NT2/D1 (cell line): Measurements from ENCODE around the gene SAMD14.

ENCODE experiments used
- DNase-seq: peaks from one replicate; pipeline ENCODE4 v3.0.0-alpha.2; 2011; ENCODE audit warnings: low read depth, low spot score
- H3K27me3 ChIP-seq: 2 replicates; pipeline ENCODE4 v1.6.0; 2011; ENCODE audit warnings: mild to moderate bottlenecking; ENCODE audit not compliant: insufficient read length, insufficient read depth
- H3K36me3 ChIP-seq: 2 replicates; pipeline ENCODE4 v1.6.1; 2011; ENCODE audit warnings: mild to moderate bottlenecking, low read length, mixed read lengths; ENCODE audit not compliant: insufficient read depth, insufficient read length
- H3K4me1 ChIP-seq: 2 replicates; pipeline ENCODE4 v1.5.1; 2011; ENCODE audit not compliant: insufficient read depth, insufficient read length
- H3K4me3 ChIP-seq: 2 replicates; pipeline ENCODE4 v1.5.1; 2011; ENCODE audit warnings: low read depth; ENCODE audit not compliant: insufficient read length
- H3K9ac ChIP-seq: 2 replicates; pipeline ENCODE4 v1.6.0; 2011; ENCODE audit warnings: low read depth; ENCODE audit not compliant: insufficient read length
- H3K9me3 ChIP-seq: 2 replicates; pipeline ENCODE4 v1.5.1; 2011; ENCODE audit warnings: mild to moderate bottlenecking, low read length; ENCODE audit not compliant: insufficient read depth
- SUZ12 ChIP-seq: IDR thresholded peaks from 2 replicates; pipeline ENCODE4 v1.6.1; 2011; ENCODE audit not compliant: insufficient read length, insufficient read depth; ENCODE audit errors: extremely low read depth
- YY1 ChIP-seq: IDR thresholded peaks from 2 replicates; pipeline ENCODE4 v1.6.1; 2011; ENCODE audit not compliant: insufficient read length, insufficient read depth
- ZNF274 ChIP-seq: IDR thresholded peaks from 2 replicates; pipeline ENCODE4 v1.6.1; 2011; ENCODE audit warnings: mild to moderate bottlenecking, low read depth, low read length

The SAMD14 gene

DNA sequence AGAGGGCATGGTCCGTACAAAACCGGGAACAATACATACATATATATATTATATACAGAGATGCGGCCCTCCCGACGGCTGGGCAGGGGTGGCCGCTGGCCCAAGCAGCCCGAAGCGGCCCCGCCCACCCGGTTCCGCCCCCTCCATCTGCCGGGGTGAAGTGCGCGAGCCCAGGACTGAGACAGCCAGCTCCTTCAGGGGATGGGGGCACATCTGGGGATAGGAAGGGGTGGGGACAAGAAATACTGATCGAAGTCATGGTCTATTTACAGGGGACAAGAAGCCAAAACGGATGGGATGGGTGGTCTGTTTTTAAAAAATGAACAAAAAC is 3.8 kb upstream of the SAMD14 start:
- H3K27me3 ChIP-seq = peaks cover 13% of the 10 kb centered on the region
- peaks cover 47% of the 10 kb centered on the region for H3K4me1 ChIP-seq
- H3K9me3 ChIP-seq = no peaks in the 10 kb centered on the region
- H3K36me3 ChIP-seq = peaks cover 54% of the 10 kb centered on the region
- peak overlapping the region; percentile 39 for H3K9ac ChIP-seq
- TF ChIP-seq SUZ12 = no peak
- no peak for TF ChIP-seq YY1
- TF ChIP-seq ZNF274 = no peak
- no peak for DNase-seq
- no peak overlapping the region for H3K4me3 ChIP-seq

GRCh38 chr17:50133028-50133768 is 3.2 kb upstream of the SAMD14 start:
- Histone ChIP-seq H3K9ac (peak overlapping the region; percentile 39), H3K36me3 (peaks cover 49% of the 10 kb centered on the region), H3K4me1 (peaks cover 47% of the 10 kb centered on the region), H3K9me3 (no peaks in the 10 kb centered on the region), H3K4me3 (no peak overlapping the region), H3K27me3 (peaks cover 13% of the 10 kb centered on the region)
- TF ChIP-seq ZNF274 = no peak
- TF ChIP-seq SUZ12 = no peak
- TF ChIP-seq YY1 = no peak
- DNase-seq = no peak

DNA sequence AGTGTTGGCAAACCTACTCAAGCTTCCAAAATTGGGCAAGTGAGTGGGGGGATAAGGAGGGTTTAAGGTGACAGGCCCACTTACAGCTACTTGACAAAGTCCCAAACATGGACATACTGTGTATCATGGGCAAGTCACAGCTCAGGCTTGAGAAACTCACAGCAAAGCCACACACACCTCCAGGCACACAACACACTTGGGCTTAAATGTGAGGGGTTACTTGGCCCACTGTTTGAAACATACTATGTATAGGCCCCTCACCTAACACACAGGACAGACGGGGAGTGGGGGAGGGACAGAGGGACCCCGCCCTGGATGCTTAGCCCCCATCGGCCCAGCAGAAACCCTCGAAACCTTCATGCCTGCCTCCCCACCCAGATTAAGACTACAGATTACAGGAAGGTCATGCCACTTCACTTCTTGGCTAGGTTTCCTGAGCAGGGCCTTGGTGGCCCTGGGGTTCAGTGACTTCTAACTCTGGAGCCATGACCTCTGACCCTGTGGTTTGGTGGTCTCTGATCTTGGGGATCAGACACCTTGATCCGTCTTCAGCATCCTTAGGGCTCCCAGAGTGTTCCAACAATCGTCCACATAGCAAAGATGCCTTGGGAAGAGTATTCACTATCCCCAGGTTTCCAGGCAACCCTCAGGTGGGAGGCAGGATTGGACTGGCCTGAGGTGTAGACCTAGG is 2.3 kb upstream of the SAMD14 start:
- Histone ChIP-seq H3K4me1 (peaks cover 52% of the 10 kb centered on the region), H3K36me3 (peaks cover 39% of the 10 kb centered on the region), H3K9ac (no peak overlapping the region), H3K4me3 (no peak overlapping the region), H3K27me3 (peaks cover 13% of the 10 kb centered on the region), H3K9me3 (no peaks in the 10 kb centered on the region)
- no peak for TF ChIP-seq ZNF274
- no peak for TF ChIP-seq SUZ12
- no peak for TF ChIP-seq YY1
- no peak for DNase-seq

DNA sequence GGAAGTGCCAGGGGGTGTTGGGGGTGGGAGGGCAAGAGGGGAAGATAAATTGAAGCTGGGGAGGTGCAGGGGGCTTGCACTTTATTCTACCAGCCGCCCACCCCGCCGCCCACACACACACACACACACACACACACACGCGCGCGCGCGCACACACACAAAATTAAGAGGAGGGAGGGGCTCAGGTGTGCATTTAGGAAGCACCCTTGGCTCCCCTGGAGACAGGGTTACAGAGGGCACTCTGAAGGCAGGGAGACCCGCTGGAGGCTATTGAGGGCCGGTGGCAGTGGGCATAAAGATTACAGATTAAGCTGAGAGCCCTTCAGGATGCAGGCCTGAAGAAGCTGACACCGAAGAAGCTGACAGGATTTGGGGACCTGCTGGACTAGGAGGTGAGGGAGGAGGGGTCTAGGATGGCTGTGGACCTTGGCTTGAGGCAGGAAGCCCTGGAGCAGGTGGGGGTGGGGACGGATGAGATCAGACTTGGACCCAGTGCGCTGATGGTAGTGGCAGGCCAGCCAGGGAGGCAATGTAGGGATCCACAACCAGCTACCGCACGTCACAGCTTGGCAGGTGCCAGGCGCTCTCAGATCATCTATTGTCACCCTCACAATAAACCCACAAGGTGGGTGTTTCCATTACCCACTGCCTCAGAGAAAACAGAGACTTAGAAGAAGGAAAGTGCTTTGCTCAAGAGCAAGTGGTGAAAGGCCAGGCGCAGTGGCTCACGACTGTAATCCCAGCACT is 772 bp upstream of the SAMD14 start:
- peak overlapping the region; percentile 24 for H3K4me3 ChIP-seq
- TF ChIP-seq SUZ12 (no peak), ZNF274 (no peak), YY1 (no peak)
- peaks cover 13% of the 10 kb centered on the region for H3K27me3 ChIP-seq
- no peak for DNase-seq
- peaks cover 24% of the 10 kb centered on the region for H3K36me3 ChIP-seq
- H3K4me1 ChIP-seq = peaks cover 49% of the 10 kb centered on the region
- H3K9me3 ChIP-seq = no peaks in the 10 kb centered on the region
- H3K9ac ChIP-seq = no peak overlapping the region

GRCh38 chr17:50129353-50129727 is 620 bp downstream of the SAMD14 start:
- H3K27me3 ChIP-seq = peaks cover 16% of the 10 kb centered on the region
- peaks cover 12% of the 10 kb centered on the region for H3K36me3 ChIP-seq
- no peak for DNase-seq
- no peak for TF ChIP-seq YY1
- no peak for TF ChIP-seq SUZ12
- TF ChIP-seq ZNF274 = no peak
- peaks cover 38% of the 10 kb centered on the region for H3K4me1 ChIP-seq
- H3K4me3 ChIP-seq = peak overlapping the region; percentile 44
- peak overlapping the region; percentile 79 for H3K9ac ChIP-seq
- no peaks in the 10 kb centered on the region for H3K9me3 ChIP-seq

DNA sequence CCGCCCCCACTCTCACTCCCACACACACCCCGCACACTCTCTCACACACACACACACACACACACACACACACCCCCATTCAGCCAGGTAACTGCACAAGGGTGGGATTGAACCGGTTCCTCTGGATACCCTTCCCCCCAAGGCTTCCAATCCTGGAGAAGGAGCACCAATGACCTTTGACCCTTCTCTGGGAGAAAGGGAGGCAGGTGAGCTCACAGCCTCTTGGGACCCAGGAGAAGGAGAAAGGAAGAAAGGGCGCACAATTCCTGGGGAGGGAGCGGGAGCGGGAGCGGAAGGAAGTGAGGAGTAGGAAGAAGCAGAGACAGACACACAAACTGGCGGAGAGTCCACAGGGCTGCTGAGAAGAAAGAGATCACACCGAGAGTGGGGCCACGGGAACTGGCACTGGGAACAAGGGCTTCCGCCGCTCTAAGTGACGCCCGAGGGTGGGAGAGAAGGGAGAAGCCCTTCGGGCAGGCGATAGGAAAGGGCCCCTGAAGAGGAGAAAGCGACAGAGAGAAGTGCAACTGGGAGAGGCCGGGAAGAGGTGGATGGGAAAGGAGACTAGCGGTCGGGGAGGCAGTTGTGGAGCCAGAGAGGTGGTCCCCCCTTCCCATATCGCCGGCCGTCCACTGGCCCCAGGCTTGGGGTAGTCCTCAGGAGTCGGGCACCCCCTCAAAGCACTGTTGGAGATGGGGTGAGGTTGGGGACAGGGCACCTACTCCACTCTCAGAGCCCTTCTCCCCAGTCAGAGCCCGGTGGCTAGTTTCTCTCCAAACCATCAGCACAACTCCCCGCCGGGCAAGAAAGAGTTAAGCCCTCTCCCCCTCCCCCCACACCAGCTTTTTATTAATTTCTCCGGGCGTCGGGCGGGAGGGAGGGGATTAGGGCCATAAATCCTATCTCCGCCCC is 1.3 kb downstream of the SAMD14 start:
- Histone ChIP-seq H3K27me3 (peaks cover 16% of the 10 kb centered on the region), H3K4me1 (peaks cover 33% of the 10 kb centered on the region), H3K36me3 (peaks cover 11% of the 10 kb centered on the region), H3K9ac (peak overlapping the region; percentile 79), H3K9me3 (no peaks in the 10 kb centered on the region), H3K4me3 (peak overlapping the region; percentile 44)
- no peak for TF ChIP-seq ZNF274
- no peak for TF ChIP-seq SUZ12
- no peak for TF ChIP-seq YY1
- no peak for DNase-seq
